ENCODE data around the gene TAS1R2. TPM values are rescaled to one million over a fixed set of nuclear protein-coding genes. Genes with fewer than 3 reads are reported as not detected.
"Not testable (repeated sequence)": the region's sequence is repeated elsewhere in the genome, so short reads cannot be mapped to it uniquely, and the experiment has no call there.

Gene TAS1R2
- total RNA-seq, 4 donors from 2014 or later: not detected

DNA sequence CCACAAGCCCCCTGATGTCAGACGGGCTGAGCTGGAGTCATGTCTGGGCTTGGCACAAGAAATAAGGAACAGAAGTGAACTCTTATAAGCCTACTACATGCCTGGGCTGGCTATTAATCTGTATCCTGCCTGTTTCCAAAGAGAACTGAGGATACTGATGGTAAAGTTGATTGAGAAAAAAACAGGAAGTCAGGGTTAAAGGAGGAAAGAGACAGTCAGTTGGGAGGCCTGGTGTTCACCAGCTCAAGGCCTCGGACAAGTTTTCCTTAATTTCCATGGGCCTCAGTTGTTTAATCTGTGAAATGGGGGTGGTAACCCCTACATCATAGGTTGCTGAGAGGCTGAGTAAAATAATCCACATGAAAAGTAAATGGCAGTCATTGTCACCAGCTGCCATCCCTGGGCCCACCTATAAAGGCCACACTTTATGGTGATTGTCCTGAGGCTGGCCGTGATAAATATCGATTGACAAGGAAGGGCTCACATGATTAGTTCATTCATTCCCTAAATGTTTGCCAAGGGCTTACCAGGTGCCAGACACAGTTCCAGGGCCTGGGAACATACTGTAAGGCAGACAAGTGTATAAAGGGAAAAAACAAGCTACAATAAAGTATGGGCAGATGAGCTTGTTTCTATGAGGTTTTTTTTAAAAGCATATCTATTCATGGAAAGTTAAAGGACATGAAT is 40.0 kb upstream of the TAS1R2 start:
- Histone ChIP-seq H3K4me3 (no peak overlapping the region), H3K27ac (no peak overlapping the region), H3K27me3 (no peaks in the 10 kb centered on the region), H3K9me3 (no peaks in the 10 kb centered on the region), H3K36me3 (peaks cover 0 to 17% of the 10 kb centered on the region in 2 donors), H3K4me1 (peaks cover 0 to 26% (median 8%) of the 10 kb centered on the region in 3 donors)
- WGBS, 2 donors (ENCODE audit: low coverage in 1 of 2): 84 to 91% methylated on average over 3 to 4 of the region's 4 CpGs
- TF ChIP-seq EP300 (IDR thresholded peaks at IDR 0.05): no peak
- TF ChIP-seq POLR2A (IDR thresholded peaks at IDR 0.05): no peak
- TF ChIP-seq POLR2AphosphoS5 (IDR thresholded peaks at IDR 0.05): no peak
- TF ChIP-seq, protein P1, sequence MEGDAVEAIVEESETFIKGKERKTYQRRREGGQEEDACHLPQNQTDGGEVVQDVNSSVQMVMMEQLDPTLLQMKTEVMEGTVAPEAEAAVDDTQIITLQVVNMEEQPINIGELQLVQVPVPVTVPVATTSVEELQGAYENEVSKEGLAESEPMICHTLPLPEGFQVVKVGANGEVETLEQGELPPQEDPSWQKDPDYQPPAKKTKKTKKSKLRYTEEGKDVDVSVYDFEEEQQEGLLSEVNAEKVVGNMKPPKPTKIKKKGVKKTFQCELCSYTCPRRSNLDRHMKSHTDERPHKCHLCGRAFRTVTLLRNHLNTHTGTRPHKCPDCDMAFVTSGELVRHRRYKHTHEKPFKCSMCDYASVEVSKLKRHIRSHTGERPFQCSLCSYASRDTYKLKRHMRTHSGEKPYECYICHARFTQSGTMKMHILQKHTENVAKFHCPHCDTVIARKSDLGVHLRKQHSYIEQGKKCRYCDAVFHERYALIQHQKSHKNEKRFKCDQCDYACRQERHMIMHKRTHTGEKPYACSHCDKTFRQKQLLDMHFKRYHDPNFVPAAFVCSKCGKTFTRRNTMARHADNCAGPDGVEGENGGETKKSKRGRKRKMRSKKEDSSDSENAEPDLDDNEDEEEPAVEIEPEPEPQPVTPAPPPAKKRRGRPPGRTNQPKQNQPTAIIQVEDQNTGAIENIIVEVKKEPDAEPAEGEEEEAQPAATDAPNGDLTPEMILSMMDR (IDR thresholded peaks at IDR 0.05): no peak
- no peak for ATAC-seq

DNA sequence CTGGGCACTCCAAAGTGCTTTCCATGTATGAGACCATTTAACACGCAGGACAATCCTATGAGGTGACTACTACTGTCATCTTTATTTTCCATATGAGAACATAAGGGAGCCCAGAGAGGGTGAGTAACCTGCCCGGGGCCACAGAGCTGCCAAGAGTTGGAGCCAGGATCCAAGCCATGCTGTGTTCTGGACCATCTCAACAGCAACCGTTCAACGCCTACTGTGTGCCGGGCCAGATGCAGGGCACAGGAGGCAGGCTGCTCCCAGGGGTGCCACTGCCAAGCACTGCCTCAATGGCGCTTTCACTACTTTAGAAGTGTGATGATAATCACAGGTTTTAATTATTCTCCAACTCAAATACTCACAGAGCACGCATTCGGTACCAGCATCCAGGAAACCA is 39.1 kb upstream of the TAS1R2 start:
- Histone ChIP-seq H3K27me3 (no peaks in the 10 kb centered on the region), H3K36me3 (peaks cover 0 to 17% of the 10 kb centered on the region in 2 donors), H3K27ac (no peak overlapping the region), H3K4me3 (no peak overlapping the region), H3K9me3 (no peaks in the 10 kb centered on the region), H3K4me1 (peaks cover 0 to 23% (median 8%) of the 10 kb centered on the region in 3 donors)
- 80% methylated on average over 3 of the region's 8 CpGs; no CpG with 5 or more reads in 1 of the 2 donors for WGBS, 2 donors (ENCODE audit: low coverage in 1 of 2)
- TF ChIP-seq POLR2A (IDR thresholded peaks at IDR 0.05) (no peak), EP300 (IDR thresholded peaks at IDR 0.05) (no peak), POLR2AphosphoS5 (IDR thresholded peaks at IDR 0.05) (no peak)
- TF ChIP-seq, protein P1 (IDR thresholded peaks at IDR 0.05): no peak
- ATAC-seq: no peak

DNA sequence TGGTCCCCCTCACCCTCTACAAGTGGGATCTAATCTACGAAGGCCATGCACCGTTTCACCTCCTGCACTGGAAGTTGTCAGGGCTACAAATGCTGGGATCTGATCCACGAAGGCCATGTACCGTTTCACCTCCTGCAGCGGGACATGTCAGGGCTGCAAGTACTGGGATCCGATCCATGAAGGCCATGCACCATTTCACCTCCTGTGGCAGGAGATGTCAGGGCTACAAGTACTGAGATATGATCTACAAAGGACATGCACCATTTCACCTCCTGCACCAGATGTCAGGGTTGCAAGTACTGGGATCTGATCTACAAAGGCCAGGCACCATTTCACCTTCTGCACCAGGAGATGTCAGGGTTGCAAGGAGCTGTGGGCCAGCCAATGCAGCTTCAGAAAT is 35.9 kb upstream of the TAS1R2 start:
- Histone ChIP-seq H3K36me3 (peaks cover 0 to 17% of the 10 kb centered on the region in 2 donors), H3K4me3 (no peak overlapping the region), H3K4me1 (peaks cover 0 to 17% (median 0%) of the 10 kb centered on the region in 3 donors), H3K27me3 (no peaks in the 10 kb centered on the region), H3K9me3 (no peaks in the 10 kb centered on the region), H3K27ac (no peak overlapping the region)
- TF ChIP-seq EP300 (IDR thresholded peaks at IDR 0.05) (no peak), POLR2AphosphoS5 (IDR thresholded peaks at IDR 0.05) (no peak), POLR2A (IDR thresholded peaks at IDR 0.05) (no peak)
- TF ChIP-seq, protein P1 (IDR thresholded peaks at IDR 0.05): no peak
- WGBS, 2 donors (ENCODE audit: low coverage in 1 of 2): no CpG with 5 or more reads among the region's 6 CpGs
- ATAC-seq: no peak

DNA sequence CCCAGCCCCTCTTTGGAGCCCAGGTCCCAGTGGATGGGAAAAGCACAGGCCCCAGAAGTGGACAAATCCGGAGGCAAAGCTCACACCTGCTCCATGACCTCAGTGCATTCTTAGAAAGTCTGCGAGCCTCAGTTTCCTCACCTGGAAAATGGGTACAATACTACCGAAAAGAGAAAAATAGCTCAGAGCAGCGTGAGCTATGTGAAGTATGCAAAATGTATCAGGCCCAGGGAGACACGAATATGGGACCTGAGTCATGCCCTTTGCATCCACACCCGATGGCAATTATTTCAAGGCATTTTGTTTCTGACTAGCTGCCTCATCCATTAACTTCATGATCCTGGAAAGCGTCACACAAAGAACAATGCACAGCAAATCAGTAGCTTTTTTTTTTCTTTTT is 33.7 kb upstream of the TAS1R2 start:
- H3K4me3 ChIP-seq: no peak overlapping the region
- no peaks in the 10 kb centered on the region for H3K27me3 ChIP-seq
- no peak overlapping the region for H3K27ac ChIP-seq
- peaks cover 0 to 25% (median 0%) of the 10 kb centered on the region in 3 donors for H3K4me1 ChIP-seq
- ATAC-seq: no peak
- WGBS, 2 donors (ENCODE audit: low coverage in 1 of 2): 71 to 80% methylated on average over 4 to 5 of the region's 7 CpGs
- H3K9me3 ChIP-seq: no peaks in the 10 kb centered on the region
- H3K36me3 ChIP-seq: peaks cover 0 to 29% of the 10 kb centered on the region in 2 donors
- TF ChIP-seq POLR2AphosphoS5 (IDR thresholded peaks at IDR 0.05) (no peak), EP300 (IDR thresholded peaks at IDR 0.05) (no peak), POLR2A (IDR thresholded peaks at IDR 0.05) (no peak)
- TF ChIP-seq, protein P1 (IDR thresholded peaks at IDR 0.05): no peak

DNA sequence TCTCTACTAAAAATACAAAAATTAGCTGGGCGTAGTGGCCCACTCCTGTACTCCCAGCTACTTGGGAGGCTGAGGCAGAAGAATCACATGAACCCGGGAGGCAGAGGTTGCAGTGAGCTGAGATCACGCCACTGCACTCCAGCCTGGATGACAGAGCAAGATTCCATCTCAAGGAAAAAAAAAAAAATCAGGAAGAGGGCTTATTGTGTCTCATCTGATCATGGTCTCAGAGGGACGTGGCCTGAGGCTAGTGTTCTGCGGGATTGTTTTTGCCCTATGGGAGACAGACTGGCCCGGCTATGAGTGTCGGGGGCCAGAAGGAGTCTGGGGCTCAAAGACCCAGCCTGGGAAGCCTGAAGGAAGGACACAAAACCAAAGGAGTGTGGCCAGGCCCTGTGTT is 32.4 kb upstream of the TAS1R2 start:
- ATAC-seq, H3K9me3 ChIP-seq, H3K27ac ChIP-seq, H3K27me3 ChIP-seq, H3K4me3 ChIP-seq: not testable (repeated sequence)
- Histone ChIP-seq H3K4me1 (peaks cover 0 to 25% (median 0%) of the 10 kb centered on the region in 3 donors), H3K36me3 (peaks cover 0 to 31% of the 10 kb centered on the region in 2 donors)
- WGBS, 2 donors (ENCODE audit: low coverage in 1 of 2): 80 to 90% methylated on average over 2 to 3 of the region's 7 CpGs

Data from gastroesophageal sphincter (tissue), 4 donors.